A673 (cell line): ENCODE measurements around the gene DPYSL4. TPM values are rescaled to one million over a fixed set of nuclear protein-coding genes. Genes with fewer than 3 reads are reported as not detected.

Experiments used
- BruUV-seq: library from RNA; stranded (reverse); fragments of 400-500 nt; replicated peaks from 2 replicates; lab custom pipeline; 2021; lab: Mats Ljungman, UMichigan
- CTCF ChIA-PET: fragments of 300-600 bp; sonication (Branson Sonifier 250); formaldehyde crosslinking; loops from one replicate; lab custom pipeline; 2022; ENCODE audit warnings: antibody characterized with exemption; lab: Charles Lee
- POLR2A ChIA-PET: fragments of 300-600 bp; sonication (Branson Sonifier 250); formaldehyde crosslinking; loops from one replicate; lab custom pipeline; 2022; ENCODE audit warnings: antibody characterized with exemption; ENCODE audit not compliant: low non-redundant PET; lab: Charles Lee
- DNase-seq: peaks from one replicate; pipeline ENCODE4 v3.0.0-alpha.2; 2015; ENCODE audit warnings: low spot score
- H3K27ac ChIP-seq: fragments of 200-600 bp; sonication (generic); 2 replicates; pipeline ENCODE4 v1.5.1; 2016; ENCODE audit warnings: mixed run types, low read depth, mild to moderate bottlenecking, mixed read lengths, antibody characterized with exemption, low read length; ENCODE audit not compliant: poor library complexity, severe bottlenecking
- H3K27me3 ChIP-seq: fragments of 200-600 bp; sonication (generic); replicated peaks from 2 replicates; pipeline ENCODE4 v1.6.1; 2017; ENCODE audit warnings: mixed run types, low read depth, mild to moderate bottlenecking, mixed read lengths, antibody characterized with exemption, low read length; ENCODE audit not compliant: insufficient read depth, poor library complexity
- H3K36me3 ChIP-seq: fragments of 200-600 bp; sonication (generic); 2 replicates; pipeline ENCODE4 v1.6.1; 2016; ENCODE audit warnings: mixed run types, mild to moderate bottlenecking, mixed read lengths, antibody characterized with exemption, low read length; ENCODE audit not compliant: insufficient read depth, poor library complexity, severe bottlenecking
- H3K4me1 ChIP-seq: fragments of 200-600 bp; sonication (generic); 2 replicates; pipeline ENCODE4 v1.6.1; 2017; ENCODE audit warnings: mixed run types, mild to moderate bottlenecking, mixed read lengths, antibody characterized with exemption, low read length; ENCODE audit not compliant: insufficient read depth, poor library complexity, severe bottlenecking
- H3K4me3 ChIP-seq: fragments of 200-600 bp; sonication (generic); 2 replicates; pipeline ENCODE4 v1.5.1; 2016; ENCODE audit warnings: low read depth, mixed run types, mild to moderate bottlenecking, mixed read lengths, low read length; ENCODE audit not compliant: poor library complexity, severe bottlenecking
- H3K9me3 ChIP-seq: fragments of 200-600 bp; sonication (generic); 2 replicates; pipeline ENCODE4 v1.6.1; 2016; ENCODE audit warnings: mixed run types, low read depth, mild to moderate bottlenecking, mixed read lengths, antibody characterized with exemption, low read length; ENCODE audit not compliant: poor library complexity, severe bottlenecking
- CTCF ChIP-seq: fragments of 300-800, 200-600 bp; sonication (generic); conservative IDR thresholded peaks from 2 replicates; pipeline ENCODE4 v1.5.1; 2017; ENCODE audit warnings: low read depth, mild to moderate bottlenecking, antibody characterized with exemption, low read length, moderate library complexity, mixed read lengths
- EZH2 ChIP-seq: fragments of 200-600 bp; sonication (generic); IDR thresholded peaks from 2 replicates; pipeline ENCODE4 v1.6.1; 2017; ENCODE audit warnings: borderline replicate concordance, low read depth, mild to moderate bottlenecking, mixed read lengths, antibody characterized with exemption, low read length; ENCODE audit not compliant: poor library complexity, severe bottlenecking
- intact Hi-C: fragments of 100-400 bp; cut with micrococcal nuclease; formaldehyde crosslinking; loops from one replicate; pipeline ENCODE4 v1.10.0; 2022; ENCODE audit not compliant: unreplicated experiment
- total RNA-seq: library from RNA; stranded (reverse); gene quantifications from 2 replicates; pipeline ENCODE4 v1.2.3, GENCODE V29; 2021

Gene DPYSL4
- total RNA-seq, 1 experiment from 2014 or later, result 13.1 TPM

DNA sequence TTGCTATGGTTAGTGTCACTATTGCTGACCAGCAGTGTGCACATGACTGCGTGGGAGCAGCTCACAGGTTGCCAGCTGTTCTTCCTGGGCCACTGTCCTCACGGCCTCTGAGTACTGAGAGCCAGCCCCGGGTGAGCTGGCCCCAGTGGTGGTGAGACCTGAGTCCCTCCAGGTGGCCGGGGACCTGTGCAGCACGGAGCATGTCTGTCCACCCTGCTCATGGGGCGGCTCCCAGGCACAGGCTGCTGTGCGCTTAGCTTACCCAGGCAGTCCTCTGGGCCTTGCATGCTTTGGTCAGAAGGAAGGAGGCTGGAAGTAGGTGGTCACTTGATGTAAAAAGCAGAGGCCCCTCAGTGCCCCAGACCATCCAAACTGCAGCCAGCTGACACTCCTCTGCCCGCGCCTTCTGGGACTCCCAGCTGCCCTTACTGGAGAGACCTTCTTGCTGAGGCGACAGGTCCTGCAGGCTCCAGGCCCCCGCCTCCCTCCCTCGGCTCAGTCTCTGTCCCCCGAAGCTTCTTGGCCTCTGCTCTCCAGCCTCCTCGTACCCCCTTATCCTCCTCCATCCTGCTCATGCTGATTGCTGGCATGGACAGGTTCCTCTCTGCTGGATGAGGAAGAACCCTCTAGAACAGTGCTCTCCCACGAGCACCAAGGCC lies 30.9 kb upstream of the DPYSL4 start:
- Histone ChIP-seq H3K9me3 (no peaks in the 10 kb centered on the region), H3K36me3 (no peaks in the 10 kb centered on the region), H3K4me1 (no peaks in the 10 kb centered on the region), H3K27ac (no peak overlapping the region), H3K4me3 (no peak overlapping the region), H3K27me3 (no peaks in the 10 kb centered on the region)
- no peak for TF ChIP-seq CTCF
- no peak for TF ChIP-seq EZH2
- ChIA-PET POLR2A (no interaction called here), CTCF (no interaction called here)
- BruUV-seq, result no TSS peak
- DNase-seq, result no peak
- intact Hi-C loops, result no loop called here

DNA sequence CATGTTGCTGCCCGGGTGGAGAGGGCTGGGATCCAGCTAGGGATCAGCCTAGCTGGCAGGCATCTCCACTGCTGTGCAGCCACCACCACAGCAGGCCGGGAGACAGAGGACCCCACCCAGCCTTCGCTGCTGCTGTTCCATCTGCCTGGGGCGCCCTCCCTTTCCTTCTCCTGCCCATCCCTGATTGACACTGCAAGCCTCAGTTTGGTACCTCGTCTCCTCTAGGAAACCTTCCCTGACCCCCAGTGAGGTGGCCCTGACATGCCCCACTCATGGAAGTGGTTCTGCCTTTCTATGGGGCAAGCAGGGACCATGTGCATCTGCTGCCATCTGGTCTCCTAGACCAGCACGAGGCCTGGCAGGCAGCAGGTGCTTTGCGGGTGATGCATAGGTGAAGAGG lies 30.4 kb upstream of the DPYSL4 start:
- POLR2A ChIA-PET, result interaction anchor here (0.6 kb wide), 1 partner anchor 11 kb away, joined by 3 read pairs; no protein-coding TSS in a partner anchor
- intact Hi-C loops, result no loop called here

GRCh38 chr10:132157101-132157500 lies 29.6 kb upstream of the DPYSL4 start:
- Histone ChIP-seq H3K27me3 (no peaks in the 10 kb centered on the region), H3K27ac (no peak overlapping the region), H3K9me3 (no peaks in the 10 kb centered on the region), H3K4me1 (no peaks in the 10 kb centered on the region), H3K36me3 (no peaks in the 10 kb centered on the region), H3K4me3 (no peak overlapping the region)
- TF ChIP-seq CTCF, result no peak
- TF ChIP-seq EZH2, result no peak
- intact Hi-C loops, result no loop called here
- POLR2A ChIA-PET, result interaction anchor here (0.5 to 0.6 kb wide), 2 partner anchors 12 to 156 kb away, joined by 3 to 7 read pairs; no protein-coding TSS in a partner anchor
- DNase-seq, result no peak
- CTCF ChIA-PET, result no interaction called here
- no TSS peak for BruUV-seq

More for the DNA sequence above, 30.4 kb upstream of the DPYSL4 start:
- BruUV-seq, result no TSS peak
- no peak for TF ChIP-seq EZH2
- TF ChIP-seq CTCF, result no peak
- H3K27me3 ChIP-seq, result no peaks in the 10 kb centered on the region
- CTCF ChIA-PET, result no interaction called here
- no peak overlapping the region for H3K27ac ChIP-seq
- H3K4me1 ChIP-seq, result no peaks in the 10 kb centered on the region
- H3K36me3 ChIP-seq, result no peaks in the 10 kb centered on the region
- no peaks in the 10 kb centered on the region for H3K9me3 ChIP-seq
- H3K4me3 ChIP-seq, result no peak overlapping the region
- no peak for DNase-seq
